ENCODE data around the gene RBM4B. TPM values are rescaled to one million over a fixed set of nuclear protein-coding genes. Genes with fewer than 3 reads are reported as not detected.

RBM4B gene
- total and polyA plus RNA-seq, 2 of the 13 experiments (the other 11 are each of a cell fraction or from before 2014, with no cell fraction given) = 25.8 to 32.4 TPM

DNA sequence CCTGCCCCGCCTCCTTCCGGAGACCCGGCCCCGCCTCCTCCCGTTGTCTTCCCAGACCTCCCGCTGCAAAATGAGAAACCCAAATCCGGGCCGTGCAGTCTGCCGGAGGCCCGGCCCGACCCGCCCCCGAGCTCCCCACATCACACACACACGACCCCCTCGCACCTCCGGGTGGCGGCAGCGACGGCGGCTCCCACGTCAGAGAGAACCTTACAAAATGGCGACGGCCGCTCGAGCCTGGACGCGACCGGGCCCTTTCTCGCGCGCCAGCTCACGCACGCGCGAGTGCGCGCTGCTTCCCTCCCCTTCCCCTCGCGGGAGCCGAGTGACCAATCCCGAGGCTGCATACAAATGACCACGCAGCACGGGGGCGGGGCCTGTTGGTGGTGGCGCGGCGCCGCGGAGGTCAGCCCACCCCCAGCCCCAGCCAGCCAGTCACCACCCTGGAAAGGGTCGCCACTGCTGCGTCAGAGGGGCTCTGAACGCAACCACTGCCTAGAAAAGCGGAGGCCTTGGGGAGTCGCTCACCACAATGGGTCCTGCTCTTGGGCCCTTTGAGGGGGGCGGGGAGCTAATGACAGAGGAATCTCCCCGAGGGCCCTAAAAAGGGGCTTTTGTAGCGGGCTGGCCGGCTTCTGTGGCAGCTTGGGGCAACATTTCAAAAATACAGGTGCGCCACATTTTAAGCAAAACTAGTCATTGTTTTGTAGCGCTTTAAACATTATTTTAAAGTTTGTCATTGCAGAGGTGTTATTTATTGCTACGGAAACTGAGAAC is at the start of gene RBM4B (continued):
- TF ChIP-seq, protein P1, sequence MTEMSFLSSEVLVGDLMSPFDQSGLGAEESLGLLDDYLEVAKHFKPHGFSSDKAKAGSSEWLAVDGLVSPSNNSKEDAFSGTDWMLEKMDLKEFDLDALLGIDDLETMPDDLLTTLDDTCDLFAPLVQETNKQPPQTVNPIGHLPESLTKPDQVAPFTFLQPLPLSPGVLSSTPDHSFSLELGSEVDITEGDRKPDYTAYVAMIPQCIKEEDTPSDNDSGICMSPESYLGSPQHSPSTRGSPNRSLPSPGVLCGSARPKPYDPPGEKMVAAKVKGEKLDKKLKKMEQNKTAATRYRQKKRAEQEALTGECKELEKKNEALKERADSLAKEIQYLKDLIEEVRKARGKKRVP (CRISPR knock-in tag; IDR thresholded peaks at IDR 0.05) = 0 out of 4 replicates have a peak, but pooled peaks of 1 of the 2 experiments have one; percentile 45
- TF ChIP-seq MXI1 (IDR thresholded peaks at IDR 0.05; ENCODE audit: borderline replicate concordance, low read depth, low read length) (peak; percentile 91; the same call in 1 of the 3 replicates), SMAD9 (CRISPR knock-in tag; IDR thresholded peaks at IDR 0.05) (no peak; the same call in 1 of the 2 replicates), ZNF235 (CRISPR knock-in tag; IDR thresholded peaks at IDR 0.05; ENCODE audit: borderline replicate concordance) (no peak), ATM (IDR thresholded peaks at IDR 0.05; ENCODE audit: borderline replicate concordance) (no peak), HOXA3 (CRISPR knock-in tag; IDR thresholded peaks at IDR 0.05) (peak; percentile 96), AKAP8 (CRISPR knock-in tag; IDR thresholded peaks at IDR 0.05) (0 out of 2 replicates have a peak, but pooled peaks have one; percentile 36), ZBTB20 (CRISPR knock-in tag; IDR thresholded peaks at IDR 0.05; ENCODE audit: borderline replicate concordance, low read depth) (no peak), TCF12 (IDR thresholded peaks at IDR 0.05) (no peak), TCF12 (CRISPR knock-in tag; IDR thresholded peaks at IDR 0.05) (no peak), KDM1A (CRISPR knock-in tag; IDR thresholded peaks at IDR 0.05) (no peak), ZNF672 (CRISPR knock-in tag; IDR thresholded peaks at IDR 0.05) (no peak), SP2 (CRISPR knock-in tag; IDR thresholded peaks at IDR 0.05) (peak; percentile 78), ZSCAN29 (CRISPR knock-in tag; conservative IDR thresholded peaks at IDR 0.05) (no peak), KDM6A (CRISPR knock-in tag; IDR thresholded peaks at IDR 0.05; ENCODE audit: low read depth) (no peak), RFXANK (CRISPR knock-in tag; IDR thresholded peaks at IDR 0.05) (no peak), ZNF703 (CRISPR knock-in tag; IDR thresholded peaks at IDR 0.05; ENCODE audit: borderline replicate concordance) (no peak), FOSL1 (CRISPR knock-in tag; IDR thresholded peaks at IDR 0.05; ENCODE audit: borderline replicate concordance) (0 out of 2 replicates have a peak, but pooled peaks have one; percentile 8), RFXAP (CRISPR knock-in tag; IDR thresholded peaks at IDR 0.05; ENCODE audit: borderline replicate concordance) (peak; percentile 57; the same call in 1 of the 2 replicates), TOE1 (CRISPR knock-in tag; IDR thresholded peaks at IDR 0.05) (no peak), ZNF143 (CRISPR knock-in tag; IDR thresholded peaks at IDR 0.05) (no peak; the same call in 1 of the 2 replicates), HIVEP1 (CRISPR knock-in tag; IDR thresholded peaks at IDR 0.05) (peak; percentile 61; the same call in 1 of the 2 replicates), GTF3A (CRISPR knock-in tag; conservative IDR thresholded peaks at IDR 0.05) (no peak)
- TF ChIP-seq, protein P2, sequence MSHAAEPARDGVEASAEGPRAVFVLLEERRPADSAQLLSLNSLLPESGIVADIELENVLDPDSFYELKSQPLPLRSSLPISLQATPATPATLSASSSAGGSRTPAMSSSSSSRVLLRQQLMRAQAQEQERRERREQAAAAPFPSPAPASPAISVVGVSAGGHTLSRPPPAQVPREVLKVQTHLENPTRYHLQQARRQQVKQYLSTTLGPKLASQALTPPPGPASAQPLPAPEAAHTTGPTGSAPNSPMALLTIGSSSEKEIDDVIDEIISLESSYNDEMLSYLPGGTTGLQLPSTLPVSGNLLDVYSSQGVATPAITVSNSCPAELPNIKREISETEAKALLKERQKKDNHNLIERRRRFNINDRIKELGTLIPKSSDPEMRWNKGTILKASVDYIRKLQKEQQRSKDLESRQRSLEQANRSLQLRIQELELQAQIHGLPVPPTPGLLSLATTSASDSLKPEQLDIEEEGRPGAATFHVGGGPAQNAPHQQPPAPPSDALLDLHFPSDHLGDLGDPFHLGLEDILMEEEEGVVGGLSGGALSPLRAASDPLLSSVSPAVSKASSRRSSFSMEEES (CRISPR knock-in tag; IDR thresholded peaks at IDR 0.05) = peak; percentile 46; the same call in 1 of the 2 replicates
- TF ChIP-seq, protein P3, sequence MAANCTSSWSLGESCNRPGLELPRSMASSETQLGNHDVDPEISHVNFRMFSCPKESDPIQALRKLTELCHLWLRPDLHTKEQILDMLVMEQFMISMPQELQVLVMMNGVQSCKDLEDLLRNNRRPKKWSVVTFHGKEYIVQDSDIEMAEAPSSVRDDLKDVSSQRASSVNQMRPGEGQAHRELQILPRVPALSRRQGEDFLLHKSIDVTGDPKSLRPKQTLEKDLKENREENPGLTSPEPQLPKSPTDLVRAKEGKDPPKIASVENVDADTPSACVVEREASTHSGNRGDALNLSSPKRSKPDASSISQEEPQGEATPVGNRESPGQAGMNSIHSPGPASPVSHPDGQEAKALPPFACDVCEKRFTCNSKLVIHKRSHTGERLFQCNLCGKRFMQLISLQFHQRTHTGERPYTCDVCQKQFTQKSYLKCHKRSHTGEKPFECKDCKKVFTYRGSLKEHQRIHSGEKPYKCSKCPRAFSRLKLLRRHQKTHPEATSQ (CRISPR knock-in tag; IDR thresholded peaks at IDR 0.05; ENCODE audit: borderline replicate concordance) = no peak; the same call in 1 of the 2 replicates
- TF ChIP-seq, protein P4, sequence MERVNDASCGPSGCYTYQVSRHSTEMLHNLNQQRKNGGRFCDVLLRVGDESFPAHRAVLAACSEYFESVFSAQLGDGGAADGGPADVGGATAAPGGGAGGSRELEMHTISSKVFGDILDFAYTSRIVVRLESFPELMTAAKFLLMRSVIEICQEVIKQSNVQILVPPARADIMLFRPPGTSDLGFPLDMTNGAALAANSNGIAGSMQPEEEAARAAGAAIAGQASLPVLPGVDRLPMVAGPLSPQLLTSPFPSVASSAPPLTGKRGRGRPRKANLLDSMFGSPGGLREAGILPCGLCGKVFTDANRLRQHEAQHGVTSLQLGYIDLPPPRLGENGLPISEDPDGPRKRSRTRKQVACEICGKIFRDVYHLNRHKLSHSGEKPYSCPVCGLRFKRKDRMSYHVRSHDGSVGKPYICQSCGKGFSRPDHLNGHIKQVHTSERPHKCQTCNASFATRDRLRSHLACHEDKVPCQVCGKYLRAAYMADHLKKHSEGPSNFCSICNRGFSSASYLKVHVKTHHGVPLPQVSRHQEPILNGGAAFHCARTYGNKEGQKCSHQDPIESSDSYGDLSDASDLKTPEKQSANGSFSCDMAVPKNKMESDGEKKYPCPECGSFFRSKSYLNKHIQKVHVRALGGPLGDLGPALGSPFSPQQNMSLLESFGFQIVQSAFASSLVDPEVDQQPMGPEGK (CRISPR knock-in tag; IDR thresholded peaks at IDR 0.05) = no peak; the same call in 1 of the 2 replicates

All from HepG2 (cell line).